LNCAP (cell line): ENCODE results near the gene NR3C1.

Source experiments
- TF ChIP-seq, protein P1 (sequence below): fragments of 450-650 bp; IDR thresholded peaks from 2 replicates; pipeline ENCODE4 v1.5.1; 2017; ENCODE audit warnings: mild to moderate bottlenecking

Gene NR3C1

DNA sequence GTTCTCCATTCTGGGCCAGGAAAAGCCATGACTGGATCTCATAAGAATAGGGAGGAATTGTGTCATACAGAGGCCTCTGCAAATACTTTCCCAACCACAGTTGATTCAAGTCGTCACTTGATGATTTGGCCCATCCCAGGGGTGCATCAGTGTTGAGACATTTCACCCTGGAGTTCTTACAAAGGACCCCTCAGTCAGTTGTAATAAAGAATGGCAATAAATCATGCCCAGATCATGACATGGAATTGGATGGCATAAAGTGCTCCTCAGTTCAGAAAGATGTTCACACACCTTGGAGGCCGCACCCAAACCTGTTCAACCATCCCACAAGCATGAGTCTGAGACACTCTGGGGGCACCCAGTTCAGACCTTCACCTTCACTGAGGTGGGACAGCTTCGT lies 168.1 kb downstream of the NR3C1 start:
- TF ChIP-seq, protein P1, sequence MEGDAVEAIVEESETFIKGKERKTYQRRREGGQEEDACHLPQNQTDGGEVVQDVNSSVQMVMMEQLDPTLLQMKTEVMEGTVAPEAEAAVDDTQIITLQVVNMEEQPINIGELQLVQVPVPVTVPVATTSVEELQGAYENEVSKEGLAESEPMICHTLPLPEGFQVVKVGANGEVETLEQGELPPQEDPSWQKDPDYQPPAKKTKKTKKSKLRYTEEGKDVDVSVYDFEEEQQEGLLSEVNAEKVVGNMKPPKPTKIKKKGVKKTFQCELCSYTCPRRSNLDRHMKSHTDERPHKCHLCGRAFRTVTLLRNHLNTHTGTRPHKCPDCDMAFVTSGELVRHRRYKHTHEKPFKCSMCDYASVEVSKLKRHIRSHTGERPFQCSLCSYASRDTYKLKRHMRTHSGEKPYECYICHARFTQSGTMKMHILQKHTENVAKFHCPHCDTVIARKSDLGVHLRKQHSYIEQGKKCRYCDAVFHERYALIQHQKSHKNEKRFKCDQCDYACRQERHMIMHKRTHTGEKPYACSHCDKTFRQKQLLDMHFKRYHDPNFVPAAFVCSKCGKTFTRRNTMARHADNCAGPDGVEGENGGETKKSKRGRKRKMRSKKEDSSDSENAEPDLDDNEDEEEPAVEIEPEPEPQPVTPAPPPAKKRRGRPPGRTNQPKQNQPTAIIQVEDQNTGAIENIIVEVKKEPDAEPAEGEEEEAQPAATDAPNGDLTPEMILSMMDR = no peak

DNA sequence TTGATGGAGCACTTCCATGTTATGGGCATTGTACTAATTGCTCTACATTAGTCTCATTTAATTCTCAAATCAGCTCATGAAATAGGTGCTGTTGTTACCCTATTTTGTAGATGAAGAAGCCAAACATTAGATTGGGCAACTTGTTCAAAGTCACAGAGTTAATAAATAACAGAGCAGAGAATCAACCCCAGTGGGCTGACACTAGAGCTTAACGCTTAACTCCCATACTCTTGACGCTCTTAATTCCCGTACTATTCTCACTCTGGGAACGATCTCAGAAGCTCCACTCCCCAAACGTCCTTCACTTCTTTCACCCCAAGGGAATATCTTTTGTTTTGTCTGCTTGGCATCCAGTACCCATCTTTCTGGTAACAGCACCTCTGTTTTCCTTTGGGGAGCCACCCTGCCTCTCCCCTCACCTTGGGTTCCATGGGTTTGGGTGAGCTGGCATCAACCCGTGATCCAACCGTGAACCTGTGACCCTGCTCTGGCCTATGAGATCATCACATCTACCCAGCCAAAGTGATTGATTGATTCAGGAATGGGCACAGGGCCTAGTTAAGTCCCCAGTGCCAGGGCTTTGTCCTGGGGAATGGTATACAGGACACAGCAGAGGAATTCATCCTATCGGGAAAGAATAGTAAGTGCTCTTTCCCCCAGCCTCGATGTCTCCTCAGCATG lies 169.2 kb downstream of the NR3C1 start:
- TF ChIP-seq, protein P1 = no peak

DNA sequence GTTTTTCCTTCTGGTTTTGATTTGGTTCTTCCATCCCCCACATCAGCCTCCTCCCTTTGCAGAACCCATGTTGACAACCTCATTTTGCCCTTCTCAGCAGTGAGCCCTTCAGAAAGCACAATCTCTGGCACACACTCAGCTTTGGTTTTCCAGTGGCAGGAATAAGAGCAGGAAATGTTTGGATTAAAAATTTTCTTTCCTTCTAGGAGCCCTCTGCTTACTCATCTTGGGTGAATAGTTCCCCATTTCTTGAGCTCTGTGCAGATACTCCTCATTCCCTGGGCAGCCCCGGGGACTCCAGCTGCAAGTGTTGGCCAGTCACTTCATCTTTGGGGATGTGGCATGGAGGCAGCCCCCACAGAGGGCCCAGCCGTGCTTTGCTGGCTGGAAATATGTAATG lies 170.5 kb downstream of the NR3C1 start:
- TF ChIP-seq, protein P1 = no peak

DNA sequence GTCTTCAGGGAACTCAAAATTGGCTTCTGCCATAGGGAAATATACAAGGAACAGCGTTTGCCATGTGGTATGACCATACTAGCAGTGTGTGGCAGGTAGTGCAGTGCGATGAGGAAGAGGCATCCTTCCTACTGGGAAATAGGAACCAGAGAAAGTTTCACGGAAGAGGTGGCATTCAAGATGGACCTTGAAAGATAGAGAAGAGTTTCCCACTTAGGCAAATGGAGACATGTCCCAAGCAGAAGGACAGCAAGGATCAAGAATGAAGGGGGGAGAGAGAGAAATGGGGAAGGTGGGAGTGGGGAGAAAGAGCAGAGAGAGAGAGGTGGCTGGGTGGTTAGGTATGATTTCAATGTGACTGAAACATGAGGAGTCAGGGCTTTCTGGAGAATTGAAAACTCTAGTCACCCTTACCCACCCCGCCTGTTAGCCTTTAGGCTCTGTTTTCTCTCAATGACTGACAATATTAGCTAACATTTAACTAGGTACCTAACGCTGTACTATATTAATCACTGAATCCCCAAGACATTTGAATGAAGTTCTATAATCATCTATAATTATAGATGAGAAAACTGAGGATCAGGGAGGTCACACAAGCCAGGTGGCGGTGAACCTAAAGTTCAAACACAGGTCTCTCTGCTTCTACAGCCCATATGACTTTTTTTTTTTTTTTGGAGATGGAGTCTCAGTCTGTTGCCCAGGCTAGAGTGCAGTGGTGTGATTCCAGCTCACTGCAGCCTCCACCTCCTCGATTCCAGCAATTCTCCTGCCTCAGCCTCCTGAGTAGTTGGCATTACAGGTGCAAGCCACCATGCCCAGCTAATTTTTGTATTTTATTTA lies 171.3 kb downstream of the NR3C1 start:
- TF ChIP-seq, protein P1 = no peak

DNA sequence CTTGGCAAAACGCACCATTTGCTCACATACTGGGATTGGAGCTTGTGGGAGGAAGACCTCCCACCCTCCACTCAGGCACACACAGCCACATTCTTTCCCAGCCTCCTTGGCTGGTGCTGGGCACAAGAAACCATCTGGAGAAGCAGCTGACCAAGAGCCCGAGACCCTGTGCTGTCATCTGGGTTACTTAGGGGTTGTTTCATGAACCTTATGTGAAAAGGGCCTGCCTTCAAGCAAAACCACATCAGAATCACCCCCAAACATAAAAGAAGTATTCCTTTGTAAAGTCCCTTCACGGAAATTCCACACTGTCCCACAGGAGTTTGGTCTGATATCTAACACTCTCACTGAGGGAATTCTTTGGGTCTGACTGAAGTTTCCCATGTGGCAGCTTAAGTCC lies 172.1 kb downstream of the NR3C1 start:
- TF ChIP-seq, protein P1 = no peak

DNA sequence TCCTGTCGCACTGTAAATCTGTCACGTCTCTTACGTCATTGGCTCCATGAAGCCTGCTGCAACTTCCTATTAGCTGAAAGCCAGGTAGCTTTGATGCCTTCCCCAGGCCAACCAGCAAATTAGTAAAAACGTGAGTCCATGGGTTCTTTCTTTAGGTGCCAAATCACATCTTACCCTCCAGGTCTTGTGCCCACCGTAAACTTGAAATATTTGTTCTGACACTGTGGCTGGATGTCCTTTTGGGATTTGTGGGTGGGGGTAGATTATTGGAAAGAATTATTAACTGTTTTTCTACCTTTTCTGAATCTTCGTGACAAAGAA lies 172.8 kb downstream of the NR3C1 start:
- TF ChIP-seq, protein P1 = no peak

DNA sequence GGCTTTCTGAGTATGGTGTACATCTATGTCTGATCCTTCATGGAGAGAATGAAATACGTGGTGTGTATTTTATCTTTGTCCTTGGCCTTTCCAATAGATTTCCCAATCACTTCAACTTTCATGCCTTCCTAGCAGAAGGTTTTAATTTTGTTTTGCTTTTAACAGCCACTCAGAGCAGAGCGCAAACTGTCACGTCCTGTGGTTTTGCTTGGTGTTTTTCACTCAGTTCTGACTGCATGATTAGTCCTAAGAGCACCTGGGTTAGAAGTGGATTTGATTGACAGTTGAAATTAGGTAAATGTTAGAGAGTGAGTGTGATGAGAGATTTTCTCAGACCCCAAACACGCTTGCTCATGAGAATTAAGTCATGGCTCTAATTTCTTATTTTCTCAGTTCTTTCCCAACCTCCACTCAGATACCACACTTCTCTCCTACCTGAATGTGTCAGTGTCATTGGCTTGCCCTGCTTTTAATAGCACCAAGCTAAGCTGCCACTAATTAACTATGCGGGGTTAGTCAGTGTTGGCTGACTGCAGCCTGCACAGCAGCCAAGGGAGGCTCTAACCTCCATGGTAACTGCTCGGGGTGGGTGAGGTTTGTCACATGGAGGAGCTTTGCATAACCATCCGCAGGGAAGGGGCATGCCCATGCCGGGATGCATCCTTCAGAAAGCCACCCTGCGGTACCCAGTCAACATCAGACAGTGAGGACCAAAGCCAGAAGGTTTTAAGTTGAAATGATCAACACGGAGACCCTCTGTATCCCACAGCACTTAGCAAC lies 173.4 kb downstream of the NR3C1 start:
- TF ChIP-seq, protein P1 = no peak
